22Rv1 (cell line): ENCODE measurements around the gene PRDM2.

Experiments used
- ZFX ChIP-seq: fragments of 450-650 bp; IDR thresholded peaks from 2 replicates; pipeline ENCODE4 v1.6.1; 2017; ENCODE audit warnings: antibody characterized with exemption, borderline replicate concordance
- TF ChIP-seq, protein P1 (sequence below): fragments of 450-650 bp; IDR thresholded peaks from 2 replicates; pipeline ENCODE4 v1.5.1; 2017; ENCODE audit warnings: mild to moderate bottlenecking

DNA sequence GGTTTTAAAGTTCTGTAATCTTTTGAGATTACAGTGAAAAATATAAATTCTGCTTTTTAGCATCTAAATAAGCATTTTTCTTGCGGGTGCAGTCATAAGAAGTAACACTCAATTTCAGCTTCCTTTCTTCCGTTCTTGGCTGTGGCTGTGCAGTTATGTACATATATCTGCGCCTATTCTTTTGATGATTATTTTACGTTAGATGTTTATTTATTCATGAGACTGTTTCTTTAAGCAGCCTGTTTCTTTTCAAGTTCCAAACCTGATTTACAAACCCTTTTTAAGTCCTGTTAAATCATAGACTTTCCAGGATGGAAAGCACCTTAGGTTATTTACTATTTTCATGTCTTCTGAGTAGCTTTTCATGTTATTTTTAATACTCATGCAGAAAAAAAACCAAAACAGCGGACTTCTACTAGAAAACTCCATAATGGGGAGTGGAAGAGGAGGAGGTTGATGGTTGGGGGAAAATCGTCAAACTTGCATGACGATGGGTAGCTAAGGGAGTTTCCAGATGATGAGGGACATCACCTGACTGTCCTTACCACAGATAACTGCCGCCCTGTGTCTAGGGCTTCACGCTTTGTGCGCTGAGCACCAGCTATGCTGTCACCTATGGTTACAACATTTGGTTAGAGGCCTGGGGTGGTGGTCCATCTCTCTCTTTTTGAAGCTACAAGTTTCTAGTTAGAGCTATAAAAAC lies 2.6 kb downstream of the PRDM2 start:
- TF ChIP-seq, protein P1, sequence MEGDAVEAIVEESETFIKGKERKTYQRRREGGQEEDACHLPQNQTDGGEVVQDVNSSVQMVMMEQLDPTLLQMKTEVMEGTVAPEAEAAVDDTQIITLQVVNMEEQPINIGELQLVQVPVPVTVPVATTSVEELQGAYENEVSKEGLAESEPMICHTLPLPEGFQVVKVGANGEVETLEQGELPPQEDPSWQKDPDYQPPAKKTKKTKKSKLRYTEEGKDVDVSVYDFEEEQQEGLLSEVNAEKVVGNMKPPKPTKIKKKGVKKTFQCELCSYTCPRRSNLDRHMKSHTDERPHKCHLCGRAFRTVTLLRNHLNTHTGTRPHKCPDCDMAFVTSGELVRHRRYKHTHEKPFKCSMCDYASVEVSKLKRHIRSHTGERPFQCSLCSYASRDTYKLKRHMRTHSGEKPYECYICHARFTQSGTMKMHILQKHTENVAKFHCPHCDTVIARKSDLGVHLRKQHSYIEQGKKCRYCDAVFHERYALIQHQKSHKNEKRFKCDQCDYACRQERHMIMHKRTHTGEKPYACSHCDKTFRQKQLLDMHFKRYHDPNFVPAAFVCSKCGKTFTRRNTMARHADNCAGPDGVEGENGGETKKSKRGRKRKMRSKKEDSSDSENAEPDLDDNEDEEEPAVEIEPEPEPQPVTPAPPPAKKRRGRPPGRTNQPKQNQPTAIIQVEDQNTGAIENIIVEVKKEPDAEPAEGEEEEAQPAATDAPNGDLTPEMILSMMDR = no peak
- TF ChIP-seq ZFX = no peak
